GM21717 (cell line): ENCODE measurements around the gene PTPRN2.
"Not testable (repeated sequence)": the region's sequence is repeated elsewhere in the genome, so short reads cannot be mapped to it uniquely, and the experiment has no call there.

ENCODE experiments used
- ATAC-seq: cut with Tn5 transposase; IDR thresholded peaks from one replicate; pipeline ENCODE4 v1.9.1; 2021; ENCODE audit warnings: mild to moderate bottlenecking, moderate library complexity; ENCODE audit not compliant: unreplicated experiment

Gene PTPRN2

GRCh38 chr7:158472596-158472995, 115.0 kb downstream of the PTPRN2 start:
- ATAC-seq = no peak

GRCh38 chr7:158471716-158472115, 115.9 kb downstream of the PTPRN2 start:
- ATAC-seq = no peak

- ATAC-seq = no peak
These were observed 117.3 kb downstream of the PTPRN2 start for GRCh38 chr7:158470336-158470735.

- ATAC-seq = no peak
These were observed 118.1 kb downstream of the PTPRN2 start for GRCh38 chr7:158469396-158470051.

- ATAC-seq = no peak
These were observed 118.8 kb downstream of the PTPRN2 start for GRCh38 chr7:158468700-158469296.

GRCh38 chr7:158468181-158468580, 119.4 kb downstream of the PTPRN2 start:
- no peak for ATAC-seq

- ATAC-seq = no peak
These were observed 120.1 kb downstream of the PTPRN2 start for GRCh38 chr7:158467562-158467961.

- ATAC-seq = no peak
These were observed 124.3 kb downstream of the PTPRN2 start for GRCh38 chr7:158463317-158463716.

GRCh38 chr7:158461824-158462223, 125.8 kb downstream of the PTPRN2 start:
- ATAC-seq = no peak

GRCh38 chr7:158460665-158461064, 127.0 kb downstream of the PTPRN2 start:
- ATAC-seq = no peak

GRCh38 chr7:158458716-158459282, 128.8 kb downstream of the PTPRN2 start:
- ATAC-seq = no peak

- no peak for ATAC-seq
These were observed 129.5 kb downstream of the PTPRN2 start for GRCh38 chr7:158458096-158458495.

GRCh38 chr7:158457586-158457985, 130.0 kb downstream of the PTPRN2 start:
- not testable (repeated sequence) for ATAC-seq

- no peak for ATAC-seq
These were observed 133.0 kb downstream of the PTPRN2 start for GRCh38 chr7:158454631-158455030.

GRCh38 chr7:158453663-158454062, 134.0 kb downstream of the PTPRN2 start:
- ATAC-seq = no peak

GRCh38 chr7:158452331-158452730, 135.3 kb downstream of the PTPRN2 start:
- no peak for ATAC-seq

GRCh38 chr7:158450476-158451124, 137.0 kb downstream of the PTPRN2 start:
- no peak for ATAC-seq

GRCh38 chr7:158449942-158450341, 137.7 kb downstream of the PTPRN2 start:
- ATAC-seq = no peak

- no peak for ATAC-seq
These were observed 138.4 kb downstream of the PTPRN2 start for GRCh38 chr7:158449266-158449665.

GRCh38 chr7:158448430-158449100, 139.1 kb downstream of the PTPRN2 start:
- no peak for ATAC-seq

- no peak for ATAC-seq
These were observed 140.0 kb downstream of the PTPRN2 start for GRCh38 chr7:158447506-158448171.
